Tracheal epithelial cell (primary cell): Measurements from ENCODE around the gene RNF144B. TPM values are rescaled to one million over a fixed set of nuclear protein-coding genes. Genes with fewer than 3 reads are reported as not detected.

Source experiments
- total RNA-seq: library from RNA; depleted of rRNA; stranded (reverse); fragments of >200 nt; gene quantifications from 2 replicates; pipeline ENCODE4 v1.2.1, GENCODE V29; 2014

The RNF144B gene
- 110 and 127 TPM in 2 replicates for total RNA-seq

GRCh38 chr6:18387061-18387721, at the start of gene RNF144B:
RNF144B (plus strand) TSS chr6:18387350; CDS start chr6:18399535, 12,185 bp downstream.

Other genes with a start within 250 kb of the RNF144B start
- 11.3 and 13.0 TPM in 2 replicates for gene TPMT, start 232.3 kb upstream of the RNF144B start, total RNA-seq
- gene KDM1B, start 231.9 kb upstream of the RNF144B start, total RNA-seq: 23.4 and 32.8 TPM in 2 replicates
- 58.6 and 66.3 TPM in 2 replicates for gene DEK, start 122.8 kb upstream of the RNF144B start, total RNA-seq